ENCODE results near the gene KRTAP20-1.

KRTAP20-1 gene

DNA sequence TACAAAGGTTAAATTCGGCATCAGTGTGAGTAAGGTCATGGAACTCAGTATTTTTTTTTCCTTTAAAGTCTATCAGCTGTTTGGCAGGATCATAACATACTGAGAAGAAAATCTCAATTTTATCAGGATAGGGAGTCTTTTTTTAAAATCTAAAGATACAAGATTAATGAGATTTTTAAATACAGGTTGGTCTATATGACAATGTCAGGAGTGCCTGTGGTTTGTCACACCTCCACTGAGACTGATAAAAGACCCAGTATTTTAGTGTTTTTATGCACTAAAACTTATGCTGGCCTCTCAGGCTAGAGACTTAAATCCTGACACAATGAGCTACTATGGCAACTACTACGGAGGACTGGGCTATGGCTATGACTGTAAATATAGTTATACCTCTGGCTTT, 26.3 kb downstream of the KRTAP20-1 start, which contains the start of gene KRTAP20-3:
TSS of gene KRTAP20-3 (plus strand) at position 301 of the 400 bp plus-strand sequence.
- Histone ChIP-seq H3K36me3 (ENCODE audit: control insufficient read depth, insufficient read depth, low read length) (no peaks in the 10 kb centered on the region), H3K27ac (ENCODE audit: low read depth, low read length, severe bottlenecking) (no peak within 1 kb of the TSS), H3K9me3 (ENCODE audit: control insufficient read depth, low read length) (no peaks in the 10 kb centered on the region), H3K4me3 (ENCODE audit: extremely low read depth, insufficient read depth, low read length, poor library complexity, severe bottlenecking) (no peak within 1 kb of the TSS), H3K4me1 (ENCODE audit: control insufficient read depth, insufficient read depth, low read length, poor library complexity, severe bottlenecking) (no peaks in the 10 kb centered on the region)
- WGBS, 2 experiments (ENCODE audit: insufficient coverage in 2 of 2) = no CpG with 5 or more reads among the region's 2 CpGs

DNA sequence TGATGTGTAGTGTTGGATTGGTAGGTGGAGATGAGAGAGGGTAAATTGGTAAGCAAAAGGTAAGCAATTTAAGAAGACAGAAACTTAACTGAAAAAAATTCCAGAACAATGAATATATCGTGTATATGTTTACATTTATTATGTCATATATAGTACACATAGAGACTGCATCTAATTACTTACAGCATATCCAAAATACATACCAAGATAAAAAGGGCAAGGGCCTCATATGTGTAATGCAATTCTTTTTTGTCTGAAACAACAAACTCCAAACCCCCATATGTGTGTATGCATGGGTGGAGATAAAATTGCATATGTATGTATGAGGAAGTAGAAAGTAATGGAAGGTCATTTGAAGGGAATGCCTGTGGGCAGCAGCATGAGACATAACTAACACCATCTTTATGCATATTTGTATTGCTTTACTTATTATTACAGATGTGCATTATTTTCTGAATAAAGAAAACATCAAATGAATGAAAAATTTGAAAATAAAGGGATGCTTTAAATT, 30.7 kb downstream of the KRTAP20-1 start:
- no CpG with 5 or more reads among the region's 1 CpG for WGBS, 2 experiments (ENCODE audit: insufficient coverage in 2 of 2)
- Histone ChIP-seq H3K4me3 (ENCODE audit: extremely low read depth, insufficient read depth, low read length, poor library complexity, severe bottlenecking) (no peak overlapping the region), H3K27ac (ENCODE audit: low read depth, low read length, severe bottlenecking) (no peak overlapping the region), H3K4me1 (ENCODE audit: control insufficient read depth, insufficient read depth, low read length, poor library complexity, severe bottlenecking) (no peaks in the 10 kb centered on the region), H3K9me3 (ENCODE audit: control insufficient read depth, low read length) (no peaks in the 10 kb centered on the region), H3K36me3 (ENCODE audit: control insufficient read depth, insufficient read depth, low read length) (no peaks in the 10 kb centered on the region)

DNA sequence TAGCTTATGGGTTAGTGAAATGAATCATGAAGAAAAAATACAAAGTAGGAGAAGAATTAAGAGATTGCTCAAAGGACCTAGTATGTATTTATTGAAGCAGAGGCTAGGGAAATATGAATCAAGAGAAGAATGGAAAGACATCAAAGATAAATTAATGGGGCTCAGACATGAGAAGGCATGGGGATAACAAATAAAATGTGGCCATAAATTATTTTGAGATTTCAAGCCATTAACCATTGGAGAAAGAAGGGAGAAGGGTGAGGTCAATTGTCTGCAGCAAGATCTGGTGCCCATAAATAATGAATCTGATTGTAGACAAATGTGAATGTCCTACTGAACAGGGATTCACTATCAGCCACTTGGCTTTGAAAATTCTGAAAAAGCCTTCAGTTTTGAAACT, 36.7 kb downstream of the KRTAP20-1 start:
- H3K9me3 ChIP-seq (ENCODE audit: control insufficient read depth, low read length) = no peaks in the 10 kb centered on the region
- no peaks in the 10 kb centered on the region for H3K4me1 ChIP-seq (ENCODE audit: control insufficient read depth, insufficient read depth, low read length, poor library complexity, severe bottlenecking)
- no peak overlapping the region for H3K4me3 ChIP-seq (ENCODE audit: extremely low read depth, insufficient read depth, low read length, poor library complexity, severe bottlenecking)
- H3K36me3 ChIP-seq (ENCODE audit: control insufficient read depth, insufficient read depth, low read length) = no peaks in the 10 kb centered on the region
- no peak overlapping the region for H3K27ac ChIP-seq (ENCODE audit: low read depth, low read length, severe bottlenecking)
